Measurements from ENCODE around the gene PTPRD.

The PTPRD gene

GRCh38 chr9:8371686-8372085, 2241.1 kb downstream of the PTPRD start:
- DNase-seq (ENCODE audit: low read depth, low spot score), result no peak
- no peak overlapping the region for H3K27ac ChIP-seq

GRCh38 chr9:8366161-8366926, 2246.5 kb downstream of the PTPRD start:
- H3K27ac ChIP-seq, result no peak overlapping the region
- no peak for DNase-seq (ENCODE audit: low read depth, low spot score)

- H3K27ac ChIP-seq, result no peak overlapping the region
Measured at GRCh38 chr9:8365466-8366160, 2247.2 kb downstream of the PTPRD start.

GRCh38 chr9:8365029-8365428, 2247.8 kb downstream of the PTPRD start:
- DNase-seq (ENCODE audit: low read depth, low spot score), result no peak
- no peak overlapping the region for H3K27ac ChIP-seq

More at GRCh38 chr9:8365466-8366160, 2247.2 kb downstream of the PTPRD start:
- DNase-seq (ENCODE audit: low read depth, low spot score), result no peak

- no peak overlapping the region for H3K27ac ChIP-seq
- DNase-seq (ENCODE audit: low read depth, low spot score), result no peak
Measured at GRCh38 chr9:8364026-8364752, 2248.6 kb downstream of the PTPRD start.

- no peak for DNase-seq (ENCODE audit: low read depth, low spot score)
- no peak overlapping the region for H3K27ac ChIP-seq
Measured at GRCh38 chr9:8362250-8362649, 2250.6 kb downstream of the PTPRD start.

- no peak overlapping the region for H3K27ac ChIP-seq
- no peak for DNase-seq (ENCODE audit: low read depth, low spot score)
Measured at GRCh38 chr9:8361364-8361763, 2251.4 kb downstream of the PTPRD start.

GRCh38 chr9:8356406-8356805, 2256.4 kb downstream of the PTPRD start:
- H3K27ac ChIP-seq, result no peak overlapping the region
- DNase-seq (ENCODE audit: low read depth, low spot score), result no peak

- DNase-seq (ENCODE audit: low read depth, low spot score), result no peak
- H3K27ac ChIP-seq, result no peak overlapping the region
Measured at GRCh38 chr9:8351436-8351835, 2261.4 kb downstream of the PTPRD start.

- H3K27ac ChIP-seq, result no peak overlapping the region
- DNase-seq (ENCODE audit: low read depth, low spot score), result no peak
Measured at GRCh38 chr9:8349901-8350300, 2262.9 kb downstream of the PTPRD start.

GRCh38 chr9:8349376-8349775, 2263.4 kb downstream of the PTPRD start:
- no peak for DNase-seq (ENCODE audit: low read depth, low spot score)
- H3K27ac ChIP-seq, result no peak overlapping the region

- H3K27ac ChIP-seq, result no peak overlapping the region
- no peak for DNase-seq (ENCODE audit: low read depth, low spot score)
Measured at GRCh38 chr9:8348756-8349155, 2264.0 kb downstream of the PTPRD start.

- DNase-seq (ENCODE audit: low read depth, low spot score), result no peak
- no peak overlapping the region for H3K27ac ChIP-seq
Measured at GRCh38 chr9:8346296-8346695, 2266.5 kb downstream of the PTPRD start.

GRCh38 chr9:8338767-8339510, 2273.9 kb downstream of the PTPRD start:
- H3K27ac ChIP-seq, result no peak overlapping the region
- DNase-seq (ENCODE audit: low read depth, low spot score), result no peak

GRCh38 chr9:8337834-8338766, 2274.7 kb downstream of the PTPRD start:
- DNase-seq (ENCODE audit: low read depth, low spot score), result no peak
- H3K27ac ChIP-seq, result no peak overlapping the region

GRCh38 chr9:8332871-8333270, 2279.9 kb downstream of the PTPRD start:
- no peak overlapping the region for H3K27ac ChIP-seq

GRCh38 chr9:8332331-8332650, 2280.5 kb downstream of the PTPRD start:
- H3K27ac ChIP-seq, result no peak overlapping the region
- DNase-seq (ENCODE audit: low read depth, low spot score), result no peak

More at GRCh38 chr9:8332871-8333270, 2279.9 kb downstream of the PTPRD start:
- no peak for DNase-seq (ENCODE audit: low read depth, low spot score)

GRCh38 chr9:8331507-8332330, 2281.1 kb downstream of the PTPRD start:
- no peak overlapping the region for H3K27ac ChIP-seq
- no peak for DNase-seq (ENCODE audit: low read depth, low spot score)
